AG04449 (cell line): ENCODE data around the gene LSP1.

Experiments used
- CTCF ChIA-PET: fragments of 350-600 bp; formaldehyde crosslinking; extraction: SDS; loops from one replicate; lab custom pipeline; 2021; ENCODE audit warnings: antibody characterized with exemption; lab: Yijun Ruan, JAX
- POLR2A ChIA-PET: fragments of 400-600, 350-600 bp; formaldehyde crosslinking; extraction: SDS; loops from one replicate; lab custom pipeline; 2020; ENCODE audit warnings: antibody characterized with exemption, inconsistent platforms; lab: Yijun Ruan, JAX
- DNase-seq: peaks from one replicate; pipeline ENCODE4 v3.0.0-alpha.2; 2010; ENCODE audit warnings: low read depth, low spot score
- H3K4me3 ChIP-seq: 2 replicates; pipeline ENCODE4 v1.5.1; 2011; ENCODE audit warnings: low read depth, mild to moderate bottlenecking, control low read depth, low read length
- CTCF ChIP-seq: IDR thresholded peaks from one replicate; pipeline ENCODE4 v1.5.1; 2011; ENCODE audit warnings: mild to moderate bottlenecking, moderate library complexity, low read length, control low read depth, inconsistent platforms; ENCODE audit not compliant: insufficient read depth; ENCODE audit errors: missing control alignments

The LSP1 gene

GRCh38 chr11:1868636-1869291, 15.9 kb downstream of the LSP1 start:
- no peak for TF ChIP-seq CTCF
- H3K4me3 ChIP-seq, result no peak overlapping the region
- CTCF ChIA-PET, result interaction anchor here (3.4 kb wide), 1 partner anchor 14 kb away, joined by 18 read pairs; no protein-coding TSS in a partner anchor
- POLR2A ChIA-PET, result no interaction called here
- DNase-seq, result no peak

GRCh38 chr11:1869427-1870325, 16.8 kb downstream of the LSP1 start:
- CTCF ChIA-PET, result interaction anchor here (0.8 to 3.4 kb wide), 2 partner anchors 13 to 79 kb away, joined by 3 to 18 read pairs; no protein-coding TSS in a partner anchor
- TF ChIP-seq CTCF, result no peak
- no peak overlapping the region for H3K4me3 ChIP-seq
- no peak for DNase-seq
- POLR2A ChIA-PET, result no interaction called here

- CTCF ChIA-PET, result interaction anchor here (0.8 to 3.4 kb wide), 3 partner anchors 12 to 177 kb away, joined by 3 to 18 read pairs (median 4); no protein-coding TSS in a partner anchor
- DNase-seq, result no peak
- POLR2A ChIA-PET, result no interaction called here
- no peak for TF ChIP-seq CTCF
- no peak overlapping the region for H3K4me3 ChIP-seq
These were observed 17.4 kb downstream of the LSP1 start for GRCh38 chr11:1870326-1870696.

GRCh38 chr11:1870721-1871466, 18.0 kb downstream of the LSP1 start:
- CTCF ChIA-PET, result interaction anchor here (0.8 to 3.4 kb wide), 3 partner anchors 12 to 178 kb away, joined by 3 to 18 read pairs (median 4); no protein-coding TSS in a partner anchor
- no peak overlapping the region for H3K4me3 ChIP-seq
- POLR2A ChIA-PET, result no interaction called here
- no peak for TF ChIP-seq CTCF
- no peak for DNase-seq

GRCh38 chr11:1871531-1871930, 18.6 kb downstream of the LSP1 start:
- no peak for DNase-seq
- TF ChIP-seq CTCF, result no peak
- POLR2A ChIA-PET, result no interaction called here
- CTCF ChIA-PET, result interaction anchor here (1.2 to 3.4 kb wide), 2 partner anchors 11 to 178 kb away, joined by 4 to 18 read pairs; no protein-coding TSS in a partner anchor
- H3K4me3 ChIP-seq, result no peak overlapping the region
